DND-41 (cell line): ENCODE results near the gene SLC25A42.
A peak's percentile ranks its signal among the peaks of the same experiment; 100 is the strongest.

ENCODE experiments used
- ATAC-seq: fragments of 200-7000 bp; cut with Tn5 transposase; 3 replicates; pipeline ENCODE4 v1.9.1; 2021; ENCODE audit warnings: low read depth; ENCODE audit not compliant: insufficient read depth
- DNase-seq: peaks from one replicate; pipeline ENCODE4 v3.0.0-alpha.2; 2020
- H2AFZ ChIP-seq: 2 replicates; pipeline ENCODE4 v1.6.0; 2012; ENCODE audit warnings: low read depth, low read length
- H3K27ac ChIP-seq: 2 replicates; pipeline ENCODE4 v1.5.1; 2012; ENCODE audit warnings: low read length, inconsistent platforms
- H3K27me3 ChIP-seq: fragments of 200-600 bp; sonication (generic); 2 replicates; pipeline ENCODE4 v1.6.0; 2012; ENCODE audit warnings: low read length, mild to moderate bottlenecking, inconsistent platforms; ENCODE audit not compliant: insufficient read depth, poor library complexity
- H3K36me3 ChIP-seq: 2 replicates; pipeline ENCODE4 v1.5.1; 2012; ENCODE audit warnings: low read length, inconsistent platforms; ENCODE audit not compliant: insufficient read depth
- H3K4me1 ChIP-seq: 2 replicates; pipeline ENCODE4 v1.5.1; 2012; ENCODE audit warnings: mild to moderate bottlenecking, low read length; ENCODE audit not compliant: insufficient read depth
- H3K4me2 ChIP-seq: 2 replicates; pipeline ENCODE4 v1.6.0; 2012; ENCODE audit warnings: mild to moderate bottlenecking, moderate library complexity, low read length, inconsistent platforms; ENCODE audit not compliant: insufficient read depth
- H3K4me3 ChIP-seq, 2 experiments: fragments of 200-600 bp in 1 of 2; shearing (Covaris generic) in 1 of 2; 2 replicates each; pipeline ENCODE4 v1.5.1; 2012 to 2016; ENCODE audit warnings: inconsistent platforms in 2 of 2, low read length in 2 of 2, mild to moderate bottlenecking in 2 of 2, low read depth in 1 of 2, moderate library complexity in 1 of 2
- H3K79me2 ChIP-seq: 2 replicates; pipeline ENCODE4 v1.6.0; 2012; ENCODE audit warnings: low read length, inconsistent platforms; ENCODE audit not compliant: insufficient read depth
- H3K9ac ChIP-seq: 2 replicates; pipeline ENCODE4 v1.6.0; 2012; ENCODE audit warnings: low read depth, mild to moderate bottlenecking, inconsistent platforms, low read length, moderate library complexity
- H3K9me3 ChIP-seq: 2 replicates; pipeline ENCODE4 v1.5.1; 2012; ENCODE audit warnings: low read length, moderate library complexity, mild to moderate bottlenecking, inconsistent platforms; ENCODE audit not compliant: insufficient read depth, severe bottlenecking
- H4K20me1 ChIP-seq: 2 replicates; pipeline ENCODE4 v1.6.0; 2012; ENCODE audit warnings: low read length; ENCODE audit not compliant: insufficient read depth
- EZH2 ChIP-seq: IDR thresholded peaks from 3 replicates; pipeline ENCODE4 v1.6.1; 2012; ENCODE audit warnings: borderline replicate concordance, low read depth, mild to moderate bottlenecking, moderate library complexity, low read length, inconsistent platforms; ENCODE audit not compliant: severe bottlenecking
- TF ChIP-seq, protein P1 (sequence below): IDR thresholded peaks from 2 replicates; pipeline ENCODE4 v1.5.1; 2012; ENCODE audit warnings: borderline replicate concordance, low read length, moderate library complexity, mild to moderate bottlenecking; ENCODE audit not compliant: poor library complexity, severe bottlenecking; ENCODE audit errors: extremely low read depth

Gene SLC25A42

GRCh38 chr19:19138109-19138981 is 74.6 kb downstream of the SLC25A42 start, which contains the start of gene TMEM161A:
Gene TMEM161A, minus strand, starts transcription at chr19:19138478. Its CDS starts 50 bp downstream, at chr19:19138428.
- H4K20me1 ChIP-seq, result peaks cover 6% of the 10 kb centered on the region; the same call in 1 of the 2 replicates
- H3K9me3 ChIP-seq, result no peaks in the 10 kb centered on the region
- peak within 1 kb of the TSS; percentile 86 for H3K4me2 ChIP-seq
- peaks cover 23% of the 10 kb centered on the region for H3K79me2 ChIP-seq
- peaks cover 18% of the 10 kb centered on the region for H3K4me1 ChIP-seq
- ATAC-seq, result peak; percentile 100
- H3K27me3 ChIP-seq, result no peaks in the 10 kb centered on the region
- H3K4me3 ChIP-seq, result peak within 1 kb of the TSS; percentile 70 to 88
- peak; percentile 99 for DNase-seq
- peak within 1 kb of the TSS; percentile 85 for H3K9ac ChIP-seq
- H2AFZ ChIP-seq, result peak within 1 kb of the TSS; percentile 95
- TF ChIP-seq, protein P1, sequence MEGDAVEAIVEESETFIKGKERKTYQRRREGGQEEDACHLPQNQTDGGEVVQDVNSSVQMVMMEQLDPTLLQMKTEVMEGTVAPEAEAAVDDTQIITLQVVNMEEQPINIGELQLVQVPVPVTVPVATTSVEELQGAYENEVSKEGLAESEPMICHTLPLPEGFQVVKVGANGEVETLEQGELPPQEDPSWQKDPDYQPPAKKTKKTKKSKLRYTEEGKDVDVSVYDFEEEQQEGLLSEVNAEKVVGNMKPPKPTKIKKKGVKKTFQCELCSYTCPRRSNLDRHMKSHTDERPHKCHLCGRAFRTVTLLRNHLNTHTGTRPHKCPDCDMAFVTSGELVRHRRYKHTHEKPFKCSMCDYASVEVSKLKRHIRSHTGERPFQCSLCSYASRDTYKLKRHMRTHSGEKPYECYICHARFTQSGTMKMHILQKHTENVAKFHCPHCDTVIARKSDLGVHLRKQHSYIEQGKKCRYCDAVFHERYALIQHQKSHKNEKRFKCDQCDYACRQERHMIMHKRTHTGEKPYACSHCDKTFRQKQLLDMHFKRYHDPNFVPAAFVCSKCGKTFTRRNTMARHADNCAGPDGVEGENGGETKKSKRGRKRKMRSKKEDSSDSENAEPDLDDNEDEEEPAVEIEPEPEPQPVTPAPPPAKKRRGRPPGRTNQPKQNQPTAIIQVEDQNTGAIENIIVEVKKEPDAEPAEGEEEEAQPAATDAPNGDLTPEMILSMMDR, result no peak
- no peak for TF ChIP-seq EZH2
- H3K36me3 ChIP-seq, result no peaks in the 10 kb centered on the region; the same call in 1 of the 2 replicates
- peak within 1 kb of the TSS; percentile 79 for H3K27ac ChIP-seq

DNA sequence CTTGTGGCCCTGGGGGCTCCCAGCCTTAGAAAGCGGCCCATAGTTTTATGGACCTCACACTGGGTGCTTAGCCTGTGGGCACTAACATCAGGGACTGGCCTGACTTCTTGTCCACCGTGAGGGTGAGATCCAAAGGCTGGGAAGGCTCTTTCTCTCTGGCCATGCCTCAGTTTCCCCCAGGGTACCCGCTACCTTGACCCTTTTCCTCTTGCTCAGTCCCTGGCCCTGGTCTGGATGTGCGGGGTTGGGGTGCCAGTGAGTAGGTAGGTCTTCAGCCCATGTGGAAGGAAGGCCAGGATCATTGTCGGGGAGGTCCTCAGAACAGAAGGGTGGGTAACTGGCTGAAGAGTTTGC is 76.1 kb downstream of the SLC25A42 start:
- TF ChIP-seq, protein P1, result no peak
- TF ChIP-seq EZH2, result no peak
- no peaks in the 10 kb centered on the region for H3K9me3 ChIP-seq
- H3K36me3 ChIP-seq, result no peaks in the 10 kb centered on the region; the same call in 1 of the 2 replicates
- H3K79me2 ChIP-seq, result peaks cover 21% of the 10 kb centered on the region
- no peaks in the 10 kb centered on the region for H3K27me3 ChIP-seq
- H3K4me2 ChIP-seq, result no peak overlapping the region
- H4K20me1 ChIP-seq, result peaks cover 5% of the 10 kb centered on the region; the same call in 1 of the 2 replicates
- H3K9ac ChIP-seq, result no peak overlapping the region
- H3K4me3 ChIP-seq, result no peak overlapping the region
- peaks cover 18% of the 10 kb centered on the region for H3K4me1 ChIP-seq
- H2AFZ ChIP-seq, result no peak overlapping the region
- DNase-seq (no peak), ATAC-seq (no peak)
- H3K27ac ChIP-seq, result no peak overlapping the region

DNA sequence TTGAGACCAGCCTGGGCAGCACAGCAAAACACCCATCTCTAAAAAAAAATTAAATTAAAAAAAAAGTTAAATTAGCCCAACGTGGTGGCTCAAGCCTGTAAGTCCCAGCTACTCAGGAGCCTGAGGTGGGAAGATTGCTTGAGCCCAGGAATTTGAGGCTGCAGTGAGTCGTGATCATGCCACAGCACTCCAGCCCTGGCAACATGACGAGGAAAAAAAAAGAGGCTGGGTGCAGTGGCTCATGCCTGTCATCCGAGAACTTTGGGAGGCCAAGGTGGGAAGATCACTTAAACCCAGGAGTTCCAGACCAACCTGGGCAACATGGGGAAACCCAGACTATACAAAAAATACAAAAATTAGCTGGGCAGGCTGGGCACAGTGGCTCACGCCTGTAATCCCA is 76.7 kb downstream of the SLC25A42 start:
- DNase-seq (no peak), ATAC-seq (no peak)
- Histone ChIP-seq H3K9ac (no peak overlapping the region), H3K9me3 (no peaks in the 10 kb centered on the region), H3K4me2 (no peak overlapping the region), H4K20me1 (0 out of 2 replicates have a peak, but pooled peaks cover 3% of the 10 kb centered on the region), H3K36me3 (no peaks in the 10 kb centered on the region; the same call in 1 of the 2 replicates), H3K27ac (no peak overlapping the region), H3K4me1 (peaks cover 18% of the 10 kb centered on the region), H3K27me3 (no peaks in the 10 kb centered on the region), H2AFZ (no peak overlapping the region), H3K79me2 (peaks cover 17% of the 10 kb centered on the region), H3K4me3 (no peak overlapping the region)
- no peak for TF ChIP-seq EZH2
- TF ChIP-seq, protein P1, result no peak
